ENCODE results near the gene KCNJ6. TPM values are rescaled to one million over a fixed set of nuclear protein-coding genes. Genes with fewer than 3 reads are reported as not detected.
"Not testable (repeated sequence)": the region's sequence is repeated elsewhere in the genome, so short reads cannot be mapped to it uniquely, and the experiment has no call there.

The KCNJ6 gene
- total RNA-seq, 1 experiment from 2014 or later: not detected

DNA sequence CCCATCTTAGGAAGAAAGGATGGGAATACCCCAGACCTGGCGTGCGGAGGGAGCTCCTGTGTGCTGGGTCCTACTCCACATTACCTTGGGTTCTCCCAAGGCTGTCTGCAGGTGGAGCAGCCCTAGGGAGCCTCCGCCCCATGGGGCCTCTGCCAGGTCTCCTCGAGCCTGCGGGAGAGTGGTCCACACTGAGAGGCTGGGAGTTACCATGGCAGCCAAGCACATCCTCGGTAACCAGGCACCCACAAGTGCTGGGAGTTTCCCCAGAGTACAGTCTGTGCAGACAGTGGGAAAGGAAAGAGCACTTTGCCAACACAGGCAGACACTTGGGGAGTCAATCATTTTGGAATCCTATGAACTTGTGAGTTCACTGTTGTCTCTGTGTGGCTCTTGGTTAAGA, 300.3 kb downstream of the KCNJ6 start:
- no peak for DNase-seq (ENCODE audit: low read depth)

DNA sequence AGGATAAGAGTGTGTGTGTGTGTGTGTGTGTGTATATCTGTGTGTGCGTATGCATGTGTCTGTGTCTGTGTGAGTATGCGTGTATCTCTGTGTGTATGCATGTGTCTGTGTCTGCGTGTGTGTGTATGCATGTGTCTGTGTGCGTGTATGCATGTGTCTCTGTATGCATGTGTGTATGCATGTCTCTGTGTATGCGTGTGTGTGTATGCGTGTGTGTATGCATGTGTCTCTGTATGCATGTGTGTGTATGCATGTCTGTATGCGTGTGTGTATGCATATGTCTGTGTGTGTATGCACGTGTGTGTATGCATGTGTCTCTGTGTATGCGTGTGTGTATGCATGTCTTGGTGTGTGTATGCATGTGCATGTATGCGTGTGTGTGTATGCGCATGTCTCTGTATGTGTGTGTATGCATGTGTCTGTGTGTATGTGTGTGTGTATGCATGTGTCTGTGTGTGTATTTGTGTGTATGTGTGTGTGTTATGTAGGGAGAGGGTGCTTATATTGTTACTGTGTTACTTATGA, 301.8 kb downstream of the KCNJ6 start:
- DNase-seq (ENCODE audit: low read depth): no peak

DNA sequence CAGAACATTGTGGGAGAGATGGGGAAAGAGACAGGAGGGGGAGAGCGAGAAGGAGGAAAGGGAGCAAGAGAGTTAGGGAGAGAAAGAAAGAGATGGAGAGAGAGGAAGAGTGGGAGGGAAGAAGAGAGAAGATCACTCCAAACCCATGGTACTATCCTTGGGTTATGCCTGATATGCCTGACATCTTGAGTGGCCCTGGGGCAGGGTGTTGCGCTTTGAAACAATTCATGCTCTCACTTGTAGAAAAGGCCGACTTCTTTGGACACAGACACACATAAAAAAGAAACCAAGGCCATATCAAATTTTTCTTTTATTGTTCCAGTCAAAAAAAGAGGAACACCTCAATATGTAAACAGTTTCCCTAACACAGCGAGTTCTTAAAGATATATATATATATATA, 309.2 kb downstream of the KCNJ6 start:
- DNase-seq (ENCODE audit: low read depth): no peak

DNA sequence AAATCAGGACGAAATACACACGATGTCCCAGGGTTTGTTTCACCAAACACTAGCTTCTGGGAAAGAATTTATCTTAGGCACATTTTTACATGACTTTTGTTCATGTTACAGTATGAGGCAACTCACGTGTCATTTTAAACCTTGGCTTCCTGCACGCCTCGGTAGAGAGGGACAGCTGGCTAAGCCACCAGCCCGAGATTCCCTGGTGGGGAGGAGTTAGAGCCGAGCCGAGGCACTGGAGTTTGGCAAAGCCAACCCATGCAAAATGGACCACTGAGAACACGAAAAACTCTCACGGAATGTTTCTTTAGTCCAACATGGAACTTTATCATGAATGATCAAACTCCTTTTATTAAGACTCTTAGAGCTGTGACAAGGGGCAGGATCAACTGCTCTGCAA, 309.7 kb downstream of the KCNJ6 start:
- DNase-seq (ENCODE audit: low read depth): no peak

DNA sequence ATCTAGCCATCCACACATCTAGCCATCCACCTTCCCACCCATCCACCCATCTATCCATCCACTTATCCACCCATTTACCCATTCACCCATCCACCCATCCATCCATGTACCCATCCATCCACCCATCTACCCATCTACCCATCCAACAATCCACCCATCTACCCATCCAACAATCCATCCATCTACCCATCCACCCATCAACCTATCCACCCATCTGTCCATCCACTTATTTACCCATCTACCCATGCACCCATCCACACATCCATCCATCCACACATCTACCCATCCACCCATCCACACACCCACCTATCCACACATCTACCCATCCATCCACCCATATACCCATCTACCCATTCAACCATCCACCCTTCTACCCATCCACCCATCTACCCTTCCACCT, 311.3 kb downstream of the KCNJ6 start:
- no peak for DNase-seq (ENCODE audit: low read depth)

DNA sequence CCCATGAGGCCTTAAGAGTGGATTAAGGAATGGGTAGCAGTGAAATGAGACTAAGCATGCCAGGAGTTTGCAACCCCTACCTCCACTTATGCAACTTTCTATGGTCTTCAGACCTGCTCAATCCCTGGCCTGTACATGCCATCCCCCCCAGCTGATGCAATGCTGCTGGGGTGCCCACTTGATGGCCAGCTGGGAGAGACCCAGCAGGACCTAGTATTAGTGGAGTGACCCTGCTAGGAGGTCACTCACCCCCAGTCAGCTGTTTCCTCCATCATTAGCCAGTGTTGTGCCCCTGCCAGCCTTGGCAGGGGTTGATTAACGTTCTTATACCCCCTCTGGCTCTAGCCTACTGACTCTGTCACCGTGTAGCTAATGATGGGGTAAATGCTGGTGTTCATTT, 313.1 kb downstream of the KCNJ6 start:
- no peak for DNase-seq (ENCODE audit: low read depth)

DNA sequence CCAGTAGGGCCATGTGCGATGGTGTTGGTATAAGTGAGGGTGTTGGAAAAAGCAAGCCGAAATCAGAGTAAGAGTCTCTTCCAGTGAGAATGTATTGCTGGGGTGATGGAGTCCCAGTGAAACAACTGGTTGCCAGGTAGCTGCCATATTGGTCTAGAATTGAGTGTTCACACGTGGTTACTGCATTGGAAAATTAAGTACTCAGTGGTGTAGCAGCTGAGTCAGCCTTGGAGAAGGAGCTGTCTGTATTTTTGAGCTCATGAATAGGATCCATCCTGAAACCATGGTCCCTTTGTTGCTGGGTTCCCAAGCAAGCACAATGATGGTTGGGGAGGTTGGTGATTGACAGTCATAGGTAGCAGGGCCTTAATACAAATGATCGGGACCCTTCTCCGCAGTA, 314.3 kb downstream of the KCNJ6 start:
- DNase-seq (ENCODE audit: low read depth): no peak

DNA sequence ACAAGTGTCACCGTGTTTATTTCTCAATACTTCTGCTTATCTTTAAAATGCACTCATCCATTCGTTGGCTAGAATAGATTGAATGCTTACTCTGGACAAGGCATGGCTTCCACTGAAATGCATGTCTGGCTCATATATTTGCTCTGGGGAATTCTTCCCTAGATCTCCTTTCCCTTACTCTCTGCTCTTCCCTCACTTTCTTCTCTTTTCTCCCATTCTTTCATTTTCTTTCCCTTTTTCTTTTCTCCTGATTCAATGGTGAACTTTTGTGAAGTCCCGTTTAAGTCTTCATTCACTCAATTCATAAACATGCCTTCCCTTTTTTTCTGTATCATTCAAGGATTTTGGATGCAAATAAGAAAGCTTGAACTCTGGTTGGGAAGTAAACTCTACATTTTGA, 315.2 kb downstream of the KCNJ6 start:
- DNase-seq (ENCODE audit: low read depth): no peak

DNA sequence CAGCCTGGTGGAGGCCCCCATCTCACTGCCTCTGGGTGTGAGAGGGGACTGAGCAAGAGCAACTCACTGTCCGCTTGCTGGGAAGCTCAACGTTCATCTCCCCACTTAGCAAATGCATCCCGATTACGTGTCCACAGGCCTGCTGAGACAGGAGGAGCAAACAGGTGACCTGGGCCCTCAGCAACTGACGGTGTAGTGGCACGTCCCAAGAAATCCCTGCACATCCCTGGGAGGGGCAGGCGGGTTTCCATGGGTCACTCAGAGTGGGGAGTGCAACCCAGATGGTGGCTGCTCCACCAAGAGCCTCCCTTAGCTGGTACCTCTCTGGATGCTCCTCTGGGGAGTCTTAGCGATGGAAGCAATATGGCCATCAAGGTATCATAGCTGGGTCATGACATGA, 320.3 kb downstream of the KCNJ6 start:
- DNase-seq (ENCODE audit: low read depth): no peak

DNA sequence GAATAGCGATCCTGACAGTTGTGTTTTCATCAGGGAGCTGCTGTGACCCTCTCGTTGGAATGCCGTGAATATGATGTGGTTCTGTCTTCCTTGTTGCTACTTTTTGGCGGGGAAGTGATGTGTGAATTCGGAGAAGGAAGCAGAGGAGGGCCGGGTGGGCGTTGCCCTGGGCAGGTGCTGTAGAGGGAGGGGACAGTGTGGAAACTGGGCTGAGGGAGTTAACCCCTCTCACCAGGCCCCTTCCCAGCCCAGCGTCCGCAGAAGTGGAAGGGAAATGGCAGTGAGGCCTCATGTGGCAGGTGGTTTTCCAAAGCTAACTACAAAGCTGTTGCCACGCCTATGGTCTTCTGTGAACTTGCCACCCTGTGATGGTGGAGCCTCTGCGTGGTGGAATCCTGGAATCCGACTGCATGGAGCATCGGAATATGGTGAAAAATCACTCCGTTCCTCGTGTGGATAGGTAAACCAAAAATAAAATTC, 321.7 kb downstream of the KCNJ6 start:
- DNase-seq (ENCODE audit: low read depth): no peak

DNA sequence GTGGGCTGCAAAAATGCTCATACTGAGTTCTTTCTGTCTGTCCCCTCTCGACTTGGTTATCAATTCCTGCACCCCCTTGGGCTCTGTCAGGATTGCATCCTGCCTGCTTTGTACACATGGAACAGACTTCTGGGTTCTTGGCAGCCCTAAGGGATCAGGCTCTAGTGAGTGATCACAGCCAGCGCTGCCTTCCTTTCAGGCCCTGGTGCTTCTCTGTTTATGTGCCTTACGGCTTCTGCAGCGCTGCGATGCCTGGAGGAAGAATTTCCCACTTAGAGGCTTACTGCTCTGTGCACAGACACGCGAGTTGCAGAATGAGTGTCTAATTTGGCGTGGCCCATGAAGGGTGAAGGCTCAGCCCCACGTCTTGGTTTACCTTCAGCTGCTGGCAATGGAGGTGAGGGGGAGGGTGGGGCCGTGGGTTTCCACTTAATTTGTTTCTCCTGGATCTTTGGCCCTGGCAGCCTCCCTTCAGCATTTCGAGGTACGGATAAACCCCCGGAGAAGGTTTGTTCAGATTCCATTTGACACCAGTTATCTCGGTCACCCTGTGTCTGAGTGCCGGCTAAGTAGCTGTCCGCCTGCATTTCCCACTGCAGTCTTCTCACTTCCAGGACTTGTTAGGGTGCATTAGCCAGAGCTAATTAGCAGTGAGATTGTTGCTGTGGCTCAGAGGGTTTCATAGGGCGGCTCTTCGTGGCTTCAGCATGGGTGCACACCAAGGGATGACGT, 322.4 kb downstream of the KCNJ6 start:
- DNase-seq (ENCODE audit: low read depth): no peak

DNA sequence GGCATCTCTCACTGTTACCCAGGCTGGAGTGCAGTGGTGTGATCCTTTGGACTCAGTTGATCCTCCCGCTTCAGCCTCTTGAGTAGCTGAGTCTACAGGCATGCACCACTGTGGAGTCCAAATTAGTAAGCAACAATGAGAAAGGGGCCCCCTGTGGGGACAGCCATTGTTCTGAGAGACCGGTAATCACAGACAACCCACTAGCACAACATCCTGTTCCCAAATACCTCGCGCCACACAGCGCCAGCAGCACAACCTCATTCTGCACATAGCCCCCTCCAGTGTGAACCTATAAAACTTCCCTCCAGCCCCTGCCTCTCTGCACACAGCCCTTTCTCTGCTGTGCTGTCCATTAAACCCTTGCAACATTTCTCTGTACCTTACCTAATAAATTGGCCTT, 323.2 kb downstream of the KCNJ6 start:
- peak; percentile 24 for DNase-seq (ENCODE audit: low read depth)

DNA sequence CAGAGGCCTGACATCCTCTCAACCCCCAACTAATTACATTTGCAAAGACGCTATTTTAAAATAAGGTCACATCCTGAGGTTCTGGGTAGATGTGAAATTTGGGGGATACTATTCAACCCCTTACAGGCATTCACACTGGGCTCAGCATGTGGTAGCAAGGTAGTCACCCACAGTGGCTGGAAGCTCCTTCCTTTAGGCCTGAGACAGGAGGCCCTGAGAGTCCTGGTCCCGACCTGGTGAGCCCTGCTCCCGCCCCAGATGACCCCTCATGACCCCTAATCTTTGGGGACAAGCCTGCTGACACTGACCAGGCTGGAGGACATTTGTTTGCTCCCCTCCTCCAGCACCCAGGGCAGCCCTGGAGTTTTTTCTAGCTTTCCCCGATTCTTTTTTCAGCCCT, 323.8 kb downstream of the KCNJ6 start:
- DNase-seq (ENCODE audit: low read depth): no peak

DNA sequence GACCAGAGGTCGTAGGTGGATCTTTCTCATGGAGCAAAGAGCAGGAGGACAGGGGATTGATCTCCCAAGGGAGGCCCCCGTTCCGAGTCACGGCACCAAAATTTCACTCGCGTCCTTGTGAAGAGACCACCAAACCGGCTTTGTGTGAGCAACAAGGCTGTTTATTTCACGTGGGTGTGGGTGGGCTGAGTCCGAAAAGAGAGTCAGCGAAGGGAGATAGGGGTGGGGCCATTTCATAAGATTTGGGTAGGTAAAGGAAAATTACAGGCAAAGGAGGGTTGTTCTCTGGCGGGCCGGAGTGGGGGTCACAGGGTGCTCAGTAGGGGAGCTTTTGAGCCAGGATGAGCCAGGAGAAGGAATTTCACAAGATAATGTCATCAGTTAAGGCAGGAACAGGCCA, 324.3 kb downstream of the KCNJ6 start:
- not testable (repeated sequence) for DNase-seq (ENCODE audit: low read depth)

DNA sequence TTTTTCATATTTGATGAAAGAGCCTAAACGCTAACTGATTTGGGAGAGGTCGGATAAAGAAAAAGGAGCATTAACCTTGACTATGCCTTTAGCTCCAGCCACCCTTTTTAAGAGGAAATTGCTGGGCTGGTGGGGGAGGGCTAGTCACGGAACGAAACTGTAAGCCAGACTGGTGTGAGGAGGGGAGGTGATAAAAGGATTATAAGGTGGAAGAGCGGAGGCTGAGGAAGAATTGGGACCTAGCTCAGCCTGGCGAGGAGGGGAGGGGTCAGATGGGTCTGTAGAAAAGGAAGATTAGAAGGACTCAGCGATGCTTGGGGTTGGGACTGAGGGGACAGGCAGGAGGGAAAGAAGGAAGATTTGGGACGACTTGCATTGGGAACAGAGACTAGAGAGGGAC, 325.4 kb downstream of the KCNJ6 start:
- not testable (repeated sequence) for DNase-seq (ENCODE audit: low read depth)

DNA sequence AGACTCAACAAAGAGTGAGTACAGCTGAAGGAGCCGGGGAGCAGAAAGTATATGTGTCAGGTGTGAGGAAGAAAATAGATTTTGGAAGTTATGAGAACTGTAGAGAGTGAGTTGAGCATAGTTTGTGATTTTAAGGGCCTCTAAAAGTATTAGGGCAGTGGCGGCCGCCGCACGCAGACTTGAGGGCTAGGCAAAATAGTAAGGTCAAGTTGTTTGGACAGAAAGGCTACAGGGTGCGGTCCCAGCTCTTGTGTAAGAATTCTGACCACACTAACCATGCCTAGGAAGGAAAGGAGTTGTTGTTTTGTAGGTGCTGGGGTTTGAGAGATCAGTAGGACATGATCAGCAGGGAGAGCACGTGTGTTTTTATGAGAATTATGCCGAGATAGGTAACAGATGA, 327.6 kb downstream of the KCNJ6 start:
- DNase-seq (ENCODE audit: low read depth): not testable (repeated sequence)

DNA sequence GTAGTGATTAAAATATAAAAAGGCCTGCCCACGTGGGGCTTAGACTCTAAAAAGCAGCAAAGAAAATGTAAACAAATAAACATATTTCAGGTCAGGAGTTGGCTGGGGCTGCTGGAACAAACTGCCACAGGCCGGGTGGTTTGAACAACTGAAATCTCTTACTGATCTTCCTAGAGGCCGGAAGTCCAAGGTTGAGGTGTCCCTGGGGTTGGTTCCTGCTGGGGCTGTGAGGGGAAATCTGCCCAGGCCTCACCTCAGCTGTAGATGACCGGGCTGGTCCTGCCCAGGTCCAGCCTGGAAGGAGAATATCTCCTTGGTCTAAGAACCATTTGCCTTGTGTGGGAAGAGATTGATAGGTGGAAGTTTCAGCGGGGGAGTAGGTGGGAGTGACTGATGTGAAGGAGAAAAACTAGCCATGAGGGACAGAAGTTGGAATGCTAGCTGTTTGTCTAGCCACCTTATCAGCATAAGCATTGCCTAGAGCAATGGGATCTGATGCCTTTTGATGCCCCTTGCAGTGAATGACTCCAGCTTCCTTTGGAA, 328.6 kb downstream of the KCNJ6 start:
- DNase-seq (ENCODE audit: low read depth): no peak

DNA sequence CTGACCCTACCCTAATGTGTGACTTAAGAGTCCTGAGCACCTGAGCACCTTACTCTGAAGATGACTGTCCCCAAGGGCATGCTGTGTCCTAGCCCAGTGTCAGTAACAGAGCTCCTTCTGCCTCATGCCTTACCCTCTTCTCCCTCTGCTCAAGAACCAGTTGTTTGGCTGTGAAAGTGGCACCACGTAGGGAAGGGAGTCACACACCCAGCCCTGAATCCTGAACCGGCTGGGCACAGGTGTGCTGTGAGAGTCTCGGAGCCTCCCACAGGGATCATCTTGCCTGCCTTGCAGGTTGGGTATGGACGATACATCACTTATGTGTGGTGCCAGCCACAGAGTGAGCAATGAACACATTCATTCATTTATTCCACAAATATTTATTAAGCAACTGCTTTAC, 329.1 kb downstream of the KCNJ6 start:
- no peak for DNase-seq (ENCODE audit: low read depth)

DNA sequence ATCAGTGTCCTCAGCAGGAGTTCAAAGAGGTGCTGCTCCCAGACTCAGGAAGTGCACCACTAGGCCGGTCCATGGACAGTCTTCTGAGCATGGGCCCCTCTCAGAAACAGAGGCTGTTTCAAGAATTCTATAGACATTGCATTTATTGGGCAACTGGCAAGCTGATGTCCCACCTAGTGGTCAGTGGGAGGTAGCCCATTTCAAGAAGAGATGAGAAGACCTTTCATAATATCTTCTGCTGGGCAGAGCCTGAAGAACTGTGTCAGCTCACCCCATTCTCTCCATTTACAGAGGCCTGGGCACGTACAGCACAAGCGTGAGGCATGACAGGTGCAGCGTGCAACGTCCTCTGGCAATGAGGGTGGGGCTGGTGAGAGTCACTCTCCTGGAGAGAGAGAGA, 333.7 kb downstream of the KCNJ6 start:
- peak; percentile 56 for DNase-seq (ENCODE audit: low read depth)

DNA sequence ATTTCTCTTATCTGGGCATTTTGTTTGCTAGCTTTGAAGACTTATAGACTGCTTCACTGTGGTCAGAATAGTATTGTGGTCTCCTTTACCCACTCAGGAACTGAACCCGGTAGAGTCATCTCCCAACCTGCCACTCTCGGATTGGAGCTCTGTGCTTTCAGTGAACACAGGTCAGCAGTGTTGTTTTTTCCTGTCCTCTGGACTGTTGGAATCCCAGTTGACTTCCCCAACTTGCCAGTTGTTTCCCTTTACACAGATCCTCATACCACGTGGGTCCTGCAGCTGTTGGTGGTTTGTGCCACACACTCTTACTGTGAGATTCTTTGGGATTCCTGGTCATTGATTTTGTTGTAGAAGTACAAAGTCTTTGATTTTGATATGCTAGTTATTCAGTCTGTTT, 335.6 kb downstream of the KCNJ6 start:
- no peak for DNase-seq (ENCODE audit: low read depth)

DNA sequence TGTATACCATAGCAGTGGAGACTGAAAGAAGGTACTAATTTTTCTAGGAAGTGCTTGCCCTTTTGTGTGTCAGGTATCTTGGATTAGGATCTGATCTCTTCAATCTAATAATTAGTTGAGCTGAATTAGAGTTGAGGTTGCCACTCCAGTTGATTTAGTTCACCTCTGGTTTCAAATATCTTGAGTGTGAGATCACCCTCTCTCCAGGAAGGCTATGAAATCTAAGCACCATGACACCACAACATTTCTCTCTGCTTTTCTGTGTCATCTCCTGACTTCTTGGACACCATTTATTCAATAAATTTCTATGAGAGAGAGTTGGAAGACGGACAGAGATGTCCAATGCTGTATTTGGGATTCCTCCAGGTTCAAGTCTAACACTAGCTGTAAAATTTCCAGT, 336.9 kb downstream of the KCNJ6 start:
- no peak for DNase-seq (ENCODE audit: low read depth)

DNA sequence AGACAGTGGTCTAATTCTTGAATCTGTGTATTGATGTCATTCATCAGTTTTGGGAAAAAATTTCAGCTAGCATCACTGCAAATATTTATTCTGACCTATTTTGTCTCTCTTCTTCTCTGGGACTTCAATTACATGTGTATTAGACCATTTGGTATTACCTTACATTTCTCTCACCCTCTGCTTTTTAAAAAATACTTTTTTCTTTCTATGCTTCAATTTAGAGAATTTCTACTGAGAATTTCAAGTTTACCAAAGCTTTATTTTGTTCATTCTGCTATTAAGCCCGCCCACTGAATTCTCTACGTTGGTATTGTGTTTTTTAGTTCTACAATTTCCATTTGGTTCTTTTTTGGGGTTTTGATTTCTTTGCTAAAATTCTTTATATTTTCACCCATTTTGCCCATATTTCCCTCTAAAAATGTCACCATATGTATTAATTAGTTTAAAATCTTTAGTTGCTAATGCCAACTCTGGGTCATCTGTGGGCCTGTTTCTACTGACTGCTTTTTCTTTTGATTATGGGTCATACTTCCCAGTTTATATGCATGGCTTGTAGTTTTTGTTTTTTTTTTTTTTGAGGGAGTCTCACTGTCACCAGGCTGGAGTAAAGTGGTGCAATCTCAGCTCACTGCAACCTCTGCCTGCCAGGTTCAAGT, 337.7 kb downstream of the KCNJ6 start:
- DNase-seq (ENCODE audit: low read depth): no peak

DNA sequence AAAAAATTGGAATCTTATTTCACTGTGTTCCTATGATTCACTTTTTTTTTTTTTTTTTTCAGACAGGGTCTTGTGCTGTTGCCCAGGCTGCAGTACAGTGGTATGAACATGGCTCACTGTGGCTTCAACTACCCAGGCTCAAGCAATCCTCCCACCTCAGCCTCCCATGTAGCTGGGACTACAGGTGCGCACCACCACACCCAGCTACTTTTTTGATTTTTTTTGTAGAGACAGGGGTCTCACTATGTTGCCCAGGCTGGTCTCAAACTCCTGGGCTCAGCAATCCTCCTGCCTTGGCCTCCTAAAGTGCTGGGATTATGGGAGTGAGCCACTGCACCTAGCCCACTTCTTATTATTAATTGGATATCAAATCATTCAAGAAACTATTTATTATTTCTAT, 339.3 kb downstream of the KCNJ6 start:
- DNase-seq (ENCODE audit: low read depth): not testable (repeated sequence)

Measured in HT1080 (cell line).